ENCODE data around the gene GRIK1. TPM values are rescaled to one million over a fixed set of nuclear protein-coding genes. Genes with fewer than 3 reads are reported as not detected.

The GRIK1 gene
- total RNA-seq, 1 experiment from 2014 or later: 0.09 TPM

DNA sequence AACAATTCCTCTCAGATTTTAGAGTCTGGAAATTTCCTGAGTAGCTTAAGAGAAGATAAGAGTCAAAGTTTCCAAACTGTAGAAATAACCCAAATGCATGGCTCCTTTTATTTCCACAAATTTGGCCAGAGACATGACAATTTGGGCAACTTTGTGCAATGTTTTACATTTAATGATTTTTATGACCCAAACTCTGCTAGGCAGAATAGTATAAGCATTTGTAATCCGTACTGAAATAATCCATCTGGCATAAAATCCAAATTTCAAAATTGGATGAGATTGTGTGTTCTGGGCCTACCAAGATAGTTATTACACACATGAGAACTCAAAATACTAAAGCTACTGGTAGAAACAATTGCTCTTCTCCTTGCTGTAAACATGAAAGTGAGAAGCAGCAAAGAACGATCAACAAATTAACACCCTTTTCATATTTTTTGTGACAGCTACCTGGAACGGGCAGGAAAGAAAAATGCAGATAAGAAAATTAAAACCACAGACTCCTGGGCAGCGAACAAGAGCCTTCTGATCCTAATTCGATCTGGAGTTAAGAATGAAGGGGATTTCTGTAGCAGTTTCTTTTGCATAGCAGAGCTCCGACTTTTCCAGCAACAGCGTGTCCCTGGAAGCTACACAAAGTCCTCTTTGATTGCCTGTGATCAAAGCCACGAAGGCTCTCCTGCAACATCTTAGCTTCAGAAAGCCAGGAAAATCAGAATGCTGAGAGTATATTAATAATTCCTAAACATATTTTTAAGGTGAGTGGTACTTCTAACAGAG is 191.2 kb downstream of the GRIK1 start:
- H3K27ac Mint-ChIP-seq: no peak overlapping the region
- ChIA-PET POLR2A (no interaction called here), CTCF (interaction anchor here (0.6 to 1.0 kb wide), 2 partner anchors 101 to 293 kb away, joined by 3 to 6 read pairs; no protein-coding TSS in a partner anchor)
- H3K27me3 Mint-ChIP-seq (ENCODE audit: low read depth): no peaks in the 10 kb centered on the region
- no peak overlapping the region for H3K4me3 Mint-ChIP-seq
- H3K9me3 Mint-ChIP-seq: no peaks in the 10 kb centered on the region
- DNase-seq (ENCODE audit: low spot score): no peak
- peaks cover 24% of the 10 kb centered on the region for H3K4me1 Mint-ChIP-seq
- no peak for ATAC-seq
- no peaks in the 10 kb centered on the region for H3K36me3 Mint-ChIP-seq
- TF ChIP-seq, protein P1, sequence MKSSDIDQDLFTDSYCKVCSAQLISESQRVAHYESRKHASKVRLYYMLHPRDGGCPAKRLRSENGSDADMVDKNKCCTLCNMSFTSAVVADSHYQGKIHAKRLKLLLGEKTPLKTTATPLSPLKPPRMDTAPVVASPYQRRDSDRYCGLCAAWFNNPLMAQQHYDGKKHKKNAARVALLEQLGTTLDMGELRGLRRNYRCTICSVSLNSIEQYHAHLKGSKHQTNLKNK (CRISPR knock-in tag; IDR thresholded peaks at IDR 0.05): no peak
- TF ChIP-seq TCF7 (CRISPR knock-in tag; IDR thresholded peaks at IDR 0.05; ENCODE audit: low read depth): no peak
- TF ChIP-seq, protein P2, sequence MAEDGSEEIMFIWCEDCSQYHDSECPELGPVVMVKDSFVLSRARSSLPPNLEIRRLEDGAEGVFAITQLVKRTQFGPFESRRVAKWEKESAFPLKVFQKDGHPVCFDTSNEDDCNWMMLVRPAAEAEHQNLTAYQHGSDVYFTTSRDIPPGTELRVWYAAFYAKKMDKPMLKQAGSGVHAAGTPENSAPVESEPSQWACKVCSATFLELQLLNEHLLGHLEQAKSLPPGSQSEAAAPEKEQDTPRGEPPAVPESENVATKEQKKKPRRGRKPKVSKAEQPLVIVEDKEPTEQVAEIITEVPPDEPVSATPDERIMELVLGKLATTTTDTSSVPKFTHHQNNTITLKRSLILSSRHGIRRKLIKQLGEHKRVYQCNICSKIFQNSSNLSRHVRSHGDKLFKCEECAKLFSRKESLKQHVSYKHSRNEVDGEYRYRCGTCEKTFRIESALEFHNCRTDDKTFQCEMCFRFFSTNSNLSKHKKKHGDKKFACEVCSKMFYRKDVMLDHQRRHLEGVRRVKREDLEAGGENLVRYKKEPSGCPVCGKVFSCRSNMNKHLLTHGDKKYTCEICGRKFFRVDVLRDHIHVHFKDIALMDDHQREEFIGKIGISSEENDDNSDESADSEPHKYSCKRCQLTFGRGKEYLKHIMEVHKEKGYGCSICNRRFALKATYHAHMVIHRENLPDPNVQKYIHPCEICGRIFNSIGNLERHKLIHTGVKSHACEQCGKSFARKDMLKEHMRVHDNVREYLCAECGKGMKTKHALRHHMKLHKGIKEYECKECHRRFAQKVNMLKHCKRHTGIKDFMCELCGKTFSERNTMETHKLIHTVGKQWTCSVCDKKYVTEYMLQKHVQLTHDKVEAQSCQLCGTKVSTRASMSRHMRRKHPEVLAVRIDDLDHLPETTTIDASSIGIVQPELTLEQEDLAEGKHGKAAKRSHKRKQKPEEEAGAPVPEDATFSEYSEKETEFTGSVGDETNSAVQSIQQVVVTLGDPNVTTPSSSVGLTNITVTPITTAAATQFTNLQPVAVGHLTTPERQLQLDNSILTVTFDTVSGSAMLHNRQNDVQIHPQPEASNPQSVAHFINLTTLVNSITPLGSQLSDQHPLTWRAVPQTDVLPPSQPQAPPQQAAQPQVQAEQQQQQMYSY (CRISPR knock-in tag; IDR thresholded peaks at IDR 0.05): no peak
- TF ChIP-seq, protein P3, sequence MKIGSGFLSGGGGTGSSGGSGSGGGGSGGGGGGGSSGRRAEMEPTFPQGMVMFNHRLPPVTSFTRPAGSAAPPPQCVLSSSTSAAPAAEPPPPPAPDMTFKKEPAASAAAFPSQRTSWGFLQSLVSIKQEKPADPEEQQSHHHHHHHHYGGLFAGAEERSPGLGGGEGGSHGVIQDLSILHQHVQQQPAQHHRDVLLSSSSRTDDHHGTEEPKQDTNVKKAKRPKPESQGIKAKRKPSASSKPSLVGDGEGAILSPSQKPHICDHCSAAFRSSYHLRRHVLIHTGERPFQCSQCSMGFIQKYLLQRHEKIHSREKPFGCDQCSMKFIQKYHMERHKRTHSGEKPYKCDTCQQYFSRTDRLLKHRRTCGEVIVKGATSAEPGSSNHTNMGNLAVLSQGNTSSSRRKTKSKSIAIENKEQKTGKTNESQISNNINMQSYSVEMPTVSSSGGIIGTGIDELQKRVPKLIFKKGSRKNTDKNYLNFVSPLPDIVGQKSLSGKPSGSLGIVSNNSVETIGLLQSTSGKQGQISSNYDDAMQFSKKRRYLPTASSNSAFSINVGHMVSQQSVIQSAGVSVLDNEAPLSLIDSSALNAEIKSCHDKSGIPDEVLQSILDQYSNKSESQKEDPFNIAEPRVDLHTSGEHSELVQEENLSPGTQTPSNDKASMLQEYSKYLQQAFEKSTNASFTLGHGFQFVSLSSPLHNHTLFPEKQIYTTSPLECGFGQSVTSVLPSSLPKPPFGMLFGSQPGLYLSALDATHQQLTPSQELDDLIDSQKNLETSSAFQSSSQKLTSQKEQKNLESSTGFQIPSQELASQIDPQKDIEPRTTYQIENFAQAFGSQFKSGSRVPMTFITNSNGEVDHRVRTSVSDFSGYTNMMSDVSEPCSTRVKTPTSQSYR (CRISPR knock-in tag; IDR thresholded peaks at IDR 0.05): no peak
- TF ChIP-seq, protein P4, sequence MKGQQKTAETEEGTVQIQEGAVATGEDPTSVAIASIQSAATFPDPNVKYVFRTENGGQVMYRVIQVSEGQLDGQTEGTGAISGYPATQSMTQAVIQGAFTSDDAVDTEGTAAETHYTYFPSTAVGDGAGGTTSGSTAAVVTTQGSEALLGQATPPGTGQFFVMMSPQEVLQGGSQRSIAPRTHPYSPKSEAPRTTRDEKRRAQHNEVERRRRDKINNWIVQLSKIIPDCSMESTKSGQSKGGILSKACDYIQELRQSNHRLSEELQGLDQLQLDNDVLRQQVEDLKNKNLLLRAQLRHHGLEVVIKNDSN (CRISPR knock-in tag; IDR thresholded peaks at IDR 0.05): no peak
- no peak for TF ChIP-seq GRHL2 (CRISPR knock-in tag; IDR thresholded peaks at IDR 0.05; ENCODE audit: insufficient replicate concordance, severe bottlenecking)
- TF ChIP-seq OVOL2 (CRISPR knock-in tag; IDR thresholded peaks at IDR 0.05; ENCODE audit: borderline replicate concordance): no peak
- TF ChIP-seq, protein P5, sequence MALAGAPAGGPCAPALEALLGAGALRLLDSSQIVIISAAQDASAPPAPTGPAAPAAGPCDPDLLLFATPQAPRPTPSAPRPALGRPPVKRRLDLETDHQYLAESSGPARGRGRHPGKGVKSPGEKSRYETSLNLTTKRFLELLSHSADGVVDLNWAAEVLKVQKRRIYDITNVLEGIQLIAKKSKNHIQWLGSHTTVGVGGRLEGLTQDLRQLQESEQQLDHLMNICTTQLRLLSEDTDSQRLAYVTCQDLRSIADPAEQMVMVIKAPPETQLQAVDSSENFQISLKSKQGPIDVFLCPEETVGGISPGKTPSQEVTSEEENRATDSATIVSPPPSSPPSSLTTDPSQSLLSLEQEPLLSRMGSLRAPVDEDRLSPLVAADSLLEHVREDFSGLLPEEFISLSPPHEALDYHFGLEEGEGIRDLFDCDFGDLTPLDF (CRISPR knock-in tag; IDR thresholded peaks at IDR 0.05): no peak
- TF ChIP-seq, protein P6, sequence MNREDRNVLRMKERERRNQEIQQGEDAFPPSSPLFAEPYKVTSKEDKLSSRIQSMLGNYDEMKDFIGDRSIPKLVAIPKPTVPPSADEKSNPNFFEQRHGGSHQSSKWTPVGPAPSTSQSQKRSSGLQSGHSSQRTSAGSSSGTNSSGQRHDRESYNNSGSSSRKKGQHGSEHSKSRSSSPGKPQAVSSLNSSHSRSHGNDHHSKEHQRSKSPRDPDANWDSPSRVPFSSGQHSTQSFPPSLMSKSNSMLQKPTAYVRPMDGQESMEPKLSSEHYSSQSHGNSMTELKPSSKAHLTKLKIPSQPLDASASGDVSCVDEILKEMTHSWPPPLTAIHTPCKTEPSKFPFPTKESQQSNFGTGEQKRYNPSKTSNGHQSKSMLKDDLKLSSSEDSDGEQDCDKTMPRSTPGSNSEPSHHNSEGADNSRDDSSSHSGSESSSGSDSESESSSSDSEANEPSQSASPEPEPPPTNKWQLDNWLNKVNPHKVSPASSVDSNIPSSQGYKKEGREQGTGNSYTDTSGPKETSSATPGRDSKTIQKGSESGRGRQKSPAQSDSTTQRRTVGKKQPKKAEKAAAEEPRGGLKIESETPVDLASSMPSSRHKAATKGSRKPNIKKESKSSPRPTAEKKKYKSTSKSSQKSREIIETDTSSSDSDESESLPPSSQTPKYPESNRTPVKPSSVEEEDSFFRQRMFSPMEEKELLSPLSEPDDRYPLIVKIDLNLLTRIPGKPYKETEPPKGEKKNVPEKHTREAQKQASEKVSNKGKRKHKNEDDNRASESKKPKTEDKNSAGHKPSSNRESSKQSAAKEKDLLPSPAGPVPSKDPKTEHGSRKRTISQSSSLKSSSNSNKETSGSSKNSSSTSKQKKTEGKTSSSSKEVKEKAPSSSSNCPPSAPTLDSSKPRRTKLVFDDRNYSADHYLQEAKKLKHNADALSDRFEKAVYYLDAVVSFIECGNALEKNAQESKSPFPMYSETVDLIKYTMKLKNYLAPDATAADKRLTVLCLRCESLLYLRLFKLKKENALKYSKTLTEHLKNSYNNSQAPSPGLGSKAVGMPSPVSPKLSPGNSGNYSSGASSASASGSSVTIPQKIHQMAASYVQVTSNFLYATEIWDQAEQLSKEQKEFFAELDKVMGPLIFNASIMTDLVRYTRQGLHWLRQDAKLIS (CRISPR knock-in tag; IDR thresholded peaks at IDR 0.05; ENCODE audit: borderline replicate concordance): no peak
- TF ChIP-seq, protein P7, sequence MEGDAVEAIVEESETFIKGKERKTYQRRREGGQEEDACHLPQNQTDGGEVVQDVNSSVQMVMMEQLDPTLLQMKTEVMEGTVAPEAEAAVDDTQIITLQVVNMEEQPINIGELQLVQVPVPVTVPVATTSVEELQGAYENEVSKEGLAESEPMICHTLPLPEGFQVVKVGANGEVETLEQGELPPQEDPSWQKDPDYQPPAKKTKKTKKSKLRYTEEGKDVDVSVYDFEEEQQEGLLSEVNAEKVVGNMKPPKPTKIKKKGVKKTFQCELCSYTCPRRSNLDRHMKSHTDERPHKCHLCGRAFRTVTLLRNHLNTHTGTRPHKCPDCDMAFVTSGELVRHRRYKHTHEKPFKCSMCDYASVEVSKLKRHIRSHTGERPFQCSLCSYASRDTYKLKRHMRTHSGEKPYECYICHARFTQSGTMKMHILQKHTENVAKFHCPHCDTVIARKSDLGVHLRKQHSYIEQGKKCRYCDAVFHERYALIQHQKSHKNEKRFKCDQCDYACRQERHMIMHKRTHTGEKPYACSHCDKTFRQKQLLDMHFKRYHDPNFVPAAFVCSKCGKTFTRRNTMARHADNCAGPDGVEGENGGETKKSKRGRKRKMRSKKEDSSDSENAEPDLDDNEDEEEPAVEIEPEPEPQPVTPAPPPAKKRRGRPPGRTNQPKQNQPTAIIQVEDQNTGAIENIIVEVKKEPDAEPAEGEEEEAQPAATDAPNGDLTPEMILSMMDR (IDR thresholded peaks at IDR 0.05): no peak
- TF ChIP-seq, protein P8, sequence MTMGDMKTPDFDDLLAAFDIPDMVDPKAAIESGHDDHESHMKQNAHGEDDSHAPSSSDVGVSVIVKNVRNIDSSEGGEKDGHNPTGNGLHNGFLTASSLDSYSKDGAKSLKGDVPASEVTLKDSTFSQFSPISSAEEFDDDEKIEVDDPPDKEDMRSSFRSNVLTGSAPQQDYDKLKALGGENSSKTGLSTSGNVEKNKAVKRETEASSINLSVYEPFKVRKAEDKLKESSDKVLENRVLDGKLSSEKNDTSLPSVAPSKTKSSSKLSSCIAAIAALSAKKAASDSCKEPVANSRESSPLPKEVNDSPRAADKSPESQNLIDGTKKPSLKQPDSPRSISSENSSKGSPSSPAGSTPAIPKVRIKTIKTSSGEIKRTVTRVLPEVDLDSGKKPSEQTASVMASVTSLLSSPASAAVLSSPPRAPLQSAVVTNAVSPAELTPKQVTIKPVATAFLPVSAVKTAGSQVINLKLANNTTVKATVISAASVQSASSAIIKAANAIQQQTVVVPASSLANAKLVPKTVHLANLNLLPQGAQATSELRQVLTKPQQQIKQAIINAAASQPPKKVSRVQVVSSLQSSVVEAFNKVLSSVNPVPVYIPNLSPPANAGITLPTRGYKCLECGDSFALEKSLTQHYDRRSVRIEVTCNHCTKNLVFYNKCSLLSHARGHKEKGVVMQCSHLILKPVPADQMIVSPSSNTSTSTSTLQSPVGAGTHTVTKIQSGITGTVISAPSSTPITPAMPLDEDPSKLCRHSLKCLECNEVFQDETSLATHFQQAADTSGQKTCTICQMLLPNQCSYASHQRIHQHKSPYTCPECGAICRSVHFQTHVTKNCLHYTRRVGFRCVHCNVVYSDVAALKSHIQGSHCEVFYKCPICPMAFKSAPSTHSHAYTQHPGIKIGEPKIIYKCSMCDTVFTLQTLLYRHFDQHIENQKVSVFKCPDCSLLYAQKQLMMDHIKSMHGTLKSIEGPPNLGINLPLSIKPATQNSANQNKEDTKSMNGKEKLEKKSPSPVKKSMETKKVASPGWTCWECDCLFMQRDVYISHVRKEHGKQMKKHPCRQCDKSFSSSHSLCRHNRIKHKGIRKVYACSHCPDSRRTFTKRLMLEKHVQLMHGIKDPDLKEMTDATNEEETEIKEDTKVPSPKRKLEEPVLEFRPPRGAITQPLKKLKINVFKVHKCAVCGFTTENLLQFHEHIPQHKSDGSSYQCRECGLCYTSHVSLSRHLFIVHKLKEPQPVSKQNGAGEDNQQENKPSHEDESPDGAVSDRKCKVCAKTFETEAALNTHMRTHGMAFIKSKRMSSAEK (CRISPR knock-in tag; IDR thresholded peaks at IDR 0.05; ENCODE audit: borderline replicate concordance): no peak
- TF ChIP-seq, protein P9, sequence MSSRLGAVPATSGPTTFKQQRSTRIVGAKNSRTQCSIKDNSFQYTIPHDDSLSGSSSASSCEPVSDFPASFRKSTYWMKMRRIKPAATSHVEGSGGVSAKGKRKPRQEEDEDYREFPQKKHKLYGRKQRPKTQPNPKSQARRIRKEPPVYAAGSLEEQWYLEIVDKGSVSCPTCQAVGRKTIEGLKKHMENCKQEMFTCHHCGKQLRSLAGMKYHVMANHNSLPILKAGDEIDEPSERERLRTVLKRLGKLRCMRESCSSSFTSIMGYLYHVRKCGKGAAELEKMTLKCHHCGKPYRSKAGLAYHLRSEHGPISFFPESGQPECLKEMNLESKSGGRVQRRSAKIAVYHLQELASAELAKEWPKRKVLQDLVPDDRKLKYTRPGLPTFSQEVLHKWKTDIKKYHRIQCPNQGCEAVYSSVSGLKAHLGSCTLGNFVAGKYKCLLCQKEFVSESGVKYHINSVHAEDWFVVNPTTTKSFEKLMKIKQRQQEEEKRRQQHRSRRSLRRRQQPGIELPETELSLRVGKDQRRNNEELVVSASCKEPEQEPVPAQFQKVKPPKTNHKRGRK (CRISPR knock-in tag; IDR thresholded peaks at IDR 0.05; ENCODE audit: borderline replicate concordance): no peak
- no peak for TF ChIP-seq ZBTB21 (CRISPR knock-in tag; IDR thresholded peaks at IDR 0.05; ENCODE audit: borderline replicate concordance)
